PC-3 (cell line): Measurements from ENCODE around the gene CHST11. TPM values are rescaled to one million over a fixed set of nuclear protein-coding genes. Genes with fewer than 3 reads are reported as not detected.

Experiments
- ATAC-seq: fragments of 200-7000 bp; cut with Tn5 transposase; 2 replicates; pipeline ENCODE4 v1.9.1; 2020; ENCODE audit warnings: mild to moderate bottlenecking, moderate library complexity
- BruUV-seq: library from RNA; stranded (reverse); fragments of 400-500 nt; replicated peaks from 2 replicates; lab custom pipeline; 2021; lab: Mats Ljungman, UMichigan
- CTCF ChIA-PET: fragments of 300-600 bp; sonication (Branson Sonifier 250); formaldehyde crosslinking; loops from one replicate; lab custom pipeline; 2022; ENCODE audit warnings: antibody characterized with exemption; lab: Charles Lee
- POLR2A ChIA-PET: fragments of 300-600 bp; sonication (Branson Sonifier 250); formaldehyde crosslinking; loops from one replicate; lab custom pipeline; 2022; ENCODE audit warnings: antibody characterized with exemption; ENCODE audit not compliant: unreplicated experiment; lab: Charles Lee
- DNase-seq: peaks from one replicate; pipeline ENCODE4 v3.0.0-alpha.2; 2015
- H2AFZ ChIP-seq: fragments of 300-600 bp; sonication (generic); 2 replicates; pipeline ENCODE4 v1.6.0; 2016; ENCODE audit warnings: antibody characterized with exemption, low read length
- H3F3A ChIP-seq: fragments of 300-600 bp; sonication (generic); one replicate; pipeline ENCODE4 v1.6.0; 2017; ENCODE audit warnings: antibody characterized with exemption, low read length, control low read depth, mild to moderate bottlenecking; ENCODE audit not compliant: unreplicated experiment
- H3K27ac ChIP-seq: fragments of 300-600 bp; sonication (generic); 2 replicates; pipeline ENCODE4 v1.5.1; 2016; ENCODE audit warnings: mild to moderate bottlenecking, low read length
- H3K27me3 ChIP-seq: fragments of 300-600 bp; sonication (generic); 2 replicates; pipeline ENCODE4 v1.6.1; 2016; ENCODE audit warnings: low read length, mixed read lengths
- H3K36me3 ChIP-seq: fragments of 300-600 bp; sonication (generic); 2 replicates; pipeline ENCODE4 v1.6.1; 2016; ENCODE audit warnings: low read depth, mixed run types, low read length, mixed read lengths
- H3K4me1 ChIP-seq: fragments of 300-600 bp; sonication (generic); 2 replicates; pipeline ENCODE4 v1.5.1; 2016; ENCODE audit warnings: low read length; ENCODE audit not compliant: insufficient read depth
- H3K4me2 ChIP-seq: fragments of 300-600 bp; sonication (generic); 2 replicates; pipeline ENCODE4 v1.6.0; 2016; ENCODE audit warnings: low read length
- H3K4me3 ChIP-seq: fragments of 300-600 bp; sonication (generic); 2 replicates; pipeline ENCODE4 v1.5.1; 2016; ENCODE audit warnings: mild to moderate bottlenecking, low read length, mixed read lengths
- H3K79me2 ChIP-seq: fragments of 300-600 bp; sonication (generic); 2 replicates; pipeline ENCODE4 v1.6.1; 2017; ENCODE audit warnings: low read length, mixed read lengths
- H3K9ac ChIP-seq: fragments of 300-600 bp; sonication (generic); 2 replicates; pipeline ENCODE4 v1.6.0; 2016; ENCODE audit warnings: mild to moderate bottlenecking, low read length
- H3K9me2 ChIP-seq: fragments of 300-600 bp; sonication (generic); replicated peaks from 2 replicates; pipeline ENCODE4 v1.6.1; 2016; ENCODE audit warnings: mixed run types, low read length, mixed read lengths
- H3K9me3 ChIP-seq: fragments of 300-600 bp; sonication (generic); 2 replicates; pipeline ENCODE4 v1.6.1; 2016; ENCODE audit warnings: low read length, mixed read lengths
- H4K20me1 ChIP-seq: fragments of 300-600 bp; sonication (generic); 2 replicates; pipeline ENCODE4 v1.6.1; 2016; ENCODE audit warnings: low read length, mixed read lengths
- CTCF ChIP-seq: fragments of 300-600 bp; sonication (generic); conservative IDR thresholded peaks from 2 replicates; pipeline ENCODE4 v1.5.1; 2017; ENCODE audit warnings: antibody characterized with exemption, low read depth, mild to moderate bottlenecking, low read length
- EZH2 ChIP-seq: fragments of 300-600 bp; sonication (generic); IDR thresholded peaks from one replicate; pipeline ENCODE4 v1.6.1; 2017; ENCODE audit warnings: antibody characterized with exemption, mild to moderate bottlenecking, low read length; ENCODE audit not compliant: unreplicated experiment
- EZH2phosphoT487 ChIP-seq: fragments of 300-600 bp; sonication (generic); IDR thresholded peaks from 2 replicates; pipeline ENCODE4 v1.6.1; 2018; ENCODE audit warnings: mild to moderate bottlenecking, antibody characterized with exemption, low read length, borderline replicate concordance
- intact Hi-C: fragments of 100-400 bp; cut with micrococcal nuclease; formaldehyde crosslinking; loops from 2 replicates; pipeline ENCODE4 v1.9.0; 2023
- total RNA-seq: library from RNA; depleted of rRNA; stranded (reverse); fragments of >200 nt; gene quantifications from 2 replicates; pipeline ENCODE4 v1.2.3, GENCODE V29; 2014

The CHST11 gene
- total RNA-seq, 1 experiment from 2014 or later, result 53.5 TPM

GRCh38 chr12:104469066-104469465 is 12.3 kb downstream of the CHST11 start:
- Histone ChIP-seq H3K27ac (no peak overlapping the region), H3K36me3 (no peaks in the 10 kb centered on the region), H3K27me3 (no peaks in the 10 kb centered on the region), H3K4me2 (no peak overlapping the region), H3K9me3 (no peaks in the 10 kb centered on the region), H3F3A (no peaks in the 10 kb centered on the region), H4K20me1 (no peaks in the 10 kb centered on the region), H3K4me1 (no peaks in the 10 kb centered on the region), H3K79me2 (peaks cover 48% of the 10 kb centered on the region), H3K9ac (no peak overlapping the region), H2AFZ (no peak overlapping the region), H3K9me2 (no peaks in the 10 kb centered on the region), H3K4me3 (no peak overlapping the region)
- ChIA-PET CTCF (no interaction called here), POLR2A (no interaction called here)
- intact Hi-C loops, result no loop called here
- no peak for DNase-seq
- ATAC-seq, result no peak
- no TSS peak for BruUV-seq
- no peak for TF ChIP-seq CTCF
- TF ChIP-seq EZH2, result no peak
- TF ChIP-seq EZH2phosphoT487, result no peak

- H3K4me2 ChIP-seq, result no peak overlapping the region
- no peaks in the 10 kb centered on the region for H3K4me1 ChIP-seq
- no peaks in the 10 kb centered on the region for H4K20me1 ChIP-seq
- BruUV-seq, result no TSS peak
- POLR2A ChIA-PET, result no interaction called here
- peaks cover 47% of the 10 kb centered on the region for H3K79me2 ChIP-seq
- ATAC-seq (no peak), DNase-seq (no peak)
- H3K36me3 ChIP-seq, result no peaks in the 10 kb centered on the region
- no peaks in the 10 kb centered on the region for H3K9me2 ChIP-seq
- intact Hi-C loops, result no loop called here
- no peak overlapping the region for H2AFZ ChIP-seq
- H3K9ac ChIP-seq, result no peak overlapping the region
- no peaks in the 10 kb centered on the region for H3K27me3 ChIP-seq
- no peak overlapping the region for H3K27ac ChIP-seq
- H3K4me3 ChIP-seq, result no peak overlapping the region
- H3K9me3 ChIP-seq, result no peaks in the 10 kb centered on the region
- no peaks in the 10 kb centered on the region for H3F3A ChIP-seq
- CTCF ChIA-PET, result no interaction called here
- no peak for TF ChIP-seq CTCF
- TF ChIP-seq EZH2phosphoT487, result no peak
- TF ChIP-seq EZH2, result no peak
Observed at GRCh38 chr12:104469523-104469922, 12.8 kb downstream of the CHST11 start.

GRCh38 chr12:104470521-104470920 is 13.8 kb downstream of the CHST11 start:
- CTCF ChIA-PET, result no interaction called here

More at GRCh38 chr12:104470521-104470920, 13.8 kb downstream of the CHST11 start:
- H3K27me3 ChIP-seq, result no peaks in the 10 kb centered on the region
- no peaks in the 10 kb centered on the region for H3K9me3 ChIP-seq
- DNase-seq, result no peak
- ATAC-seq, result no peak
- no peaks in the 10 kb centered on the region for H3K4me1 ChIP-seq
- H3K27ac ChIP-seq, result no peak overlapping the region
- H3K9ac ChIP-seq, result no peak overlapping the region
- POLR2A ChIA-PET, result no interaction called here
- H3K4me2 ChIP-seq, result no peak overlapping the region
- H3K79me2 ChIP-seq, result peaks cover 44% of the 10 kb centered on the region
- TF ChIP-seq EZH2 (no peak), EZH2phosphoT487 (no peak), CTCF (no peak)
- H4K20me1 ChIP-seq, result no peaks in the 10 kb centered on the region
- no peak overlapping the region for H3K4me3 ChIP-seq
- no peaks in the 10 kb centered on the region for H3K36me3 ChIP-seq
- no peaks in the 10 kb centered on the region for H3F3A ChIP-seq
- H2AFZ ChIP-seq, result no peak overlapping the region
- intact Hi-C loops, result no loop called here
- H3K9me2 ChIP-seq, result no peaks in the 10 kb centered on the region
- BruUV-seq, result no TSS peak
